HL-60 (cell line): Measurements from ENCODE around the gene SS18.
A peak's percentile ranks its signal among the peaks of the same experiment; 100 is the strongest.

Experiments
- DNase-seq, 2 experiments: peaks; one replicate each; pipeline ENCODE4 v3.0.0-alpha.2; 2010 to 2020; ENCODE audit warnings: low read depth in 1 of 2, low spot score in 1 of 2
- H3K27ac ChIP-seq: fragments of 250-450 bp; sonication (Bioruptor Pico); replicated peaks from 2 replicates; pipeline ENCODE4 v1.5.1; 2020; ENCODE audit warnings: mild to moderate bottlenecking, moderate library complexity
- H3K27me3 ChIP-seq: fragments of 250-450 bp; sonication (Bioruptor Pico); 2 replicates; pipeline ENCODE4 v1.5.1; 2021; ENCODE audit warnings: mild to moderate bottlenecking, moderate library complexity; ENCODE audit not compliant: insufficient read depth, poor library complexity, severe bottlenecking
- H3K4me3 ChIP-seq: replicated peaks from 2 replicates; pipeline ENCODE4 v1.5.1; 2011; ENCODE audit warnings: mild to moderate bottlenecking, control low read depth, low read length; ENCODE audit not compliant: insufficient read depth
- CTCF ChIP-seq: IDR thresholded peaks from one replicate; pipeline ENCODE4 v1.5.1; 2011; ENCODE audit warnings: low read length, control low read depth, inconsistent platforms; ENCODE audit not compliant: insufficient read depth
- GABPA ChIP-seq: IDR thresholded peaks from 2 replicates; pipeline ENCODE4 v1.6.1; 2012; ENCODE audit warnings: low read depth
- POLR2AphosphoS5 ChIP-seq: IDR thresholded peaks from 2 replicates; pipeline ENCODE4 v1.6.1; 2012; ENCODE audit warnings: low read depth
- REST ChIP-seq: IDR thresholded peaks from 2 replicates; pipeline ENCODE4 v1.6.1; 2012; ENCODE audit warnings: low read depth; ENCODE audit not compliant: insufficient replicate concordance
- SPI1 ChIP-seq: IDR thresholded peaks from 2 replicates; pipeline ENCODE4 v1.6.1; 2012; ENCODE audit warnings: low read depth, mild to moderate bottlenecking, borderline replicate concordance

The SS18 gene

GRCh38 chr18:26119246-26119645, 28.8 kb upstream of the SS18 start:
- no peak for DNase-seq
- Histone ChIP-seq H3K27ac (no peak overlapping the region), H3K4me3 (no peak overlapping the region), H3K27me3 (no peaks in the 10 kb centered on the region)
- no peak for TF ChIP-seq GABPA

- DNase-seq: no peak
- no peak overlapping the region for H3K4me3 ChIP-seq
- no peaks in the 10 kb centered on the region for H3K27me3 ChIP-seq
- TF ChIP-seq CTCF: no peak
- TF ChIP-seq REST: no peak
- no peak for TF ChIP-seq SPI1
- TF ChIP-seq POLR2AphosphoS5: no peak
- no peak for TF ChIP-seq GABPA
- H3K27ac ChIP-seq: no peak overlapping the region
Observed at GRCh38 chr18:26104035-26104434, 13.6 kb upstream of the SS18 start.

GRCh38 chr18:26103579-26103978, 13.2 kb upstream of the SS18 start:
- H3K27ac ChIP-seq: no peak overlapping the region
- peak in 1 of 2 experiments; percentile 16 for DNase-seq
- no peak for TF ChIP-seq POLR2AphosphoS5
- TF ChIP-seq CTCF: no peak
- TF ChIP-seq REST: no peak
- no peak for TF ChIP-seq SPI1
- TF ChIP-seq GABPA: no peak
- no peak overlapping the region for H3K4me3 ChIP-seq
- no peaks in the 10 kb centered on the region for H3K27me3 ChIP-seq

- no peak for DNase-seq
- H3K27me3 ChIP-seq: no peaks in the 10 kb centered on the region
- no peak overlapping the region for H3K4me3 ChIP-seq
- H3K27ac ChIP-seq: no peak overlapping the region
- TF ChIP-seq POLR2AphosphoS5 (no peak), REST (no peak), CTCF (no peak), GABPA (no peak), SPI1 (no peak)
Observed at GRCh38 chr18:26097563-26097962, 7.2 kb upstream of the SS18 start.
